Retina (tissue), 1 donor: ENCODE results near the gene HACD3.
"Not testable (repeated sequence)": the region's sequence is repeated elsewhere in the genome, so short reads cannot be mapped to it uniquely, and the experiment has no call there.

ENCODE experiments used
- DNase-seq: peaks from one replicate; pipeline ENCODE4 v3.0.0-alpha.2; 2016

HACD3 gene

DNA sequence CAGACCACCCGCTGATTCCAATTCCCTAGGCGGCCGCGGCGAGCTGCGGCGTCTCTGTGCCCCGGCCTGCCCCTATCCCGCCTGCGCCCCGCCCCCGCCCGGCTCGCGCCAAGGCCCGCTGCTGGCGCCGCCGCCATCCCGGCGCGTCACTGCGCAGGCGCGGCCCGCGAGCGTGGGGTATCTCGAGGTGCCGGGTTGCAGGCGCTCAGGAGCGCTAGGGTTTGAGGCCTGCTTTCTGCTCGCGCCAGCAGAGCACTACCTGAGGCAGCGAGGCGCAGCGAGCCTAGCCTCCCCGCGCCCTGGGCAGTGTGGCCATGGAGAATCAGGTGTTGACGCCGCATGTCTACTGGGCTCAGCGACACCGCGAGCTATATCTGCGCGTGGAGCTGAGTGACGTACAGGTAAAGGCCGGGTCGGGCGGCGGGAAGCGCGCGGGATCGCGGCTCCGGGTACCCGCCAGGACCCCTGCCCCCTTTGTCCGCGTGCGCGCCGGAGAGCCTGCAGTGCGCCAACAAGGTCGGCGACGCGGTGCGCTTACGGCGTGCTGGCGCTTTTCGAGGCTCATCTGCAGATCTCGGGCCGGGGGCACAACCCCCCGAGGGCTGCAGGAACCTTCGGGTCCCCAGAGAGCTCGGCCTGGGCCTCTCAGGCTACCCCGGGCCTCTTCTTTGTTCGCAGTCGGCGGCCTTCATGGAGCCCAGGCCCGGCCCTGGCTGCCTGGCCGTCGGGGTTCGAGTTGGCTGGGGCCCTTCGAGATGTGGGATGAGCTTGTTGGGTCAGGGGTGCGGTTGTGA lies at the start of gene HACD3:
Gene HACD3, plus strand, starts transcription at position 146 of the 794 bp plus-strand sequence. Its CDS starts 169 bp downstream, at position 315.
- DNase-seq = peak; percentile 94

DNA sequence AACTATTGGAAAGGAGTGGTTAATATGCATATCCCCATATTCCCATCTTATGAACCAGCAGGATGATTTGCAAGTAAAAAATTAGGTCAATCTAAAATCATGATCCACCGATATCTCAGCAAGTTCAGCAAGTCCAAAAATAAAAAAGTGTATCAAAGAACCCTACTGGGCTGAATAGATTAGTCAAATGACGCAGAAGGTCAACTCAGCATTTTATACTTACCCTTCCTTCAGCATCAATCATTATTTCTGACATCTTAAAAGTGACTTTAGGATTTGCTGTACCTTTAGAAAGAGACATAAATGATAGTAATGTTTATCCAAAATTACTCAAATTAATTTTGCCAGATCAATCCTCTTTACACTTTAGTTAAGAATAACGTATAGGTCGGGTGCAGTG lies 45.4 kb upstream of the HACD3 start:
- DNase-seq = no peak

- no peak for DNase-seq
Observed at GRCh38 chr15:65494076-65494475, 36.2 kb upstream of the HACD3 start.

- no peak for DNase-seq
Observed at GRCh38 chr15:65509321-65509720, 20.9 kb upstream of the HACD3 start.

- DNase-seq = no peak
Observed at GRCh38 chr15:65512189-65512588, 18.1 kb upstream of the HACD3 start.

GRCh38 chr15:65512807-65513416 lies 17.4 kb upstream of the HACD3 start:
- DNase-seq = no peak

DNA sequence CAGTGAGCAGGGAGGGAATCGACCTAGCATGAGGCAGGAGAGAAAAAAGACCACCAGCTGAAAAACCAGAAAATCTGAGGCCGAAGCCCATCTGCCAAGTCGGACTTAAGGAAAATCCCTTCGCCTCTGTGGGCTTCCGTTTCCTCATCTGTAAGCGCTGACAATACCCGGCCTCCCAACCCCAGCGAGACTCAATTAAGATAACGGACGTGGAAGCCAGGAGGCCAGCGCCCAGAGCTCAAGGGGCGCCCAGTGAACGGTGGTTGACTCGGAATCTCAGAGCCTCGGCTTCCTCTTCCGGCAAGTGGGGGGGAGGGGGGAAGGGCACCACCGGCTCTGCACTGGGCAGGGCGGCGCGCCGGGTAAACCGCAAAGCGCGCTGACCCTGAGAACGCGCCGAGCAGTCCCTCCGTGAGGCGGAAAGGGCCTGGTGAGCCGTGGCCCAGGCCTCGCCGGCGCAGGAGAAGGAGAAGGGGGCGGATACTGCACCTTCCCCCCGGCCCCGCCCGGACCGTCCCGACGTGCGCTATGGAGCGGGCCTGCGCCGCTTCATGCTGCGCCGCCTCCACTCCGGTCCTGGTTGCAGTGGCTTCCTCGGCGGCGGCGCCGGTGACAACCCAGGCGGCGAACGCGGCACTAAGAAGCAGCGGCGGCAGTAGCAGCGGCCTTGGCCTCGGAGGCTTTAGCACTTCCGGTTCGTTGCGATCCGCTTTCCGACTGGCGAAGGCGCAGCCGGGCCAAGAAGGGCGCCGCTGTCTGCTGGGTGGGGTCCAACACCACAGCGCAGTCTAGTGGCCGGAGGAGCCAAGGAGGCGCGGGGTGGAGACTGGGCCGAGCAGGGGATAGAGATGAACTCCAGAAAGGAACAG lies 13.0 kb upstream of the HACD3 start, which contains the start of gene DPP8:
Gene DPP8, minus strand, starts transcription at position 693 of the 869 bp plus-strand sequence. CDS start 5,136 bp downstream, outside the sequence.
- DNase-seq = peak; percentile 97

- no peak for DNase-seq
Observed at GRCh38 chr15:65517866-65518207, 12.4 kb upstream of the HACD3 start.

DNA sequence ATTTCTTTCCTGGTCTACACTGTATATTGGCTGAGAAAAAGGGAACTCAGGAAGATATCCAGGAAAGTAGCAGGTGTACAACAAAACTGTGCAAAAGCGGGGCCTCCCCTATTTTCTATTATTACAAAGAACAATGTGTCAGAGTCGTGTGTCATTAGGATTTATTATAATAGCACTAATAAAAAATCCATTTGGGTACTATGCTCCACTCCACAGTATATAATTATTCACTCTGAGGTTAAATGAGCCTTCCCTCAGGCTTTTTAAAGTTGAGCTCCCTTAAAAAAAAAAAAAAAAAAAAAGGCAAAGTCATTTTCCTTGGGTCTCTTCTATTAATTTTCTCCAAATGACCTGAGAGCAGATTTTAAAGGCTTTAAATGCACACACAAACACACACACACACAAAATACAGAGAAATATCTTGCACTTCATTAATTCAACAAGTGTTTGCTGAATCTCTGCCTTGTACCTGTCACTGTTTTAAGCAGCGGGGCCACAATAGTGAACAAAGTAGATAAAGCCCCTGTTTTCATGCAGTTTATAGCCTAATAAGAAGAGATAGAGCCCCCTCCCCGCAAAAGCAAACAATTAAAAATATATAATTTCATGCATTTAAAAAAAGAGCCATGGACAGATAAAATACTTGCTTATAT lies 11.5 kb upstream of the HACD3 start:
- no peak for DNase-seq

DNA sequence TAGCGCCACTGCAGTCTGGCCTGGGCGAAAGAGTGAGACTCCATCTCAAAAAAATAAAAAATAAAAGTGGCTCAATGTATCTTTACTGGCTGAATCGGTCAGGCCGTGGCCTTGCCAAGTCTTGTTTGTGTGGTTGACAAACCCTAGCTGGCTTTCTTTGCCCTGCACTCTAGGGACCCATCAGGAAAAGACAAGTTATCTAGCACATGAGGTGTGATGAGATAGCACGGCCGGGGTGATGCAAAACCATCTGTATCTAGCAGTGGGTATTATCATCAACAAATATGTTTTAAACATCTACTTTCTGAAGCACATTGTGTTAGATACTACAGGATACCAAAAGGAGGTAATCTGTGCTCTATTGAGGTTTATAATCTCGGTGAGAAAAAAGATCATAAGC lies 8.9 kb upstream of the HACD3 start:
- no peak for DNase-seq

GRCh38 chr15:65524226-65524625 lies 6.0 kb upstream of the HACD3 start:
- DNase-seq = no peak

DNA sequence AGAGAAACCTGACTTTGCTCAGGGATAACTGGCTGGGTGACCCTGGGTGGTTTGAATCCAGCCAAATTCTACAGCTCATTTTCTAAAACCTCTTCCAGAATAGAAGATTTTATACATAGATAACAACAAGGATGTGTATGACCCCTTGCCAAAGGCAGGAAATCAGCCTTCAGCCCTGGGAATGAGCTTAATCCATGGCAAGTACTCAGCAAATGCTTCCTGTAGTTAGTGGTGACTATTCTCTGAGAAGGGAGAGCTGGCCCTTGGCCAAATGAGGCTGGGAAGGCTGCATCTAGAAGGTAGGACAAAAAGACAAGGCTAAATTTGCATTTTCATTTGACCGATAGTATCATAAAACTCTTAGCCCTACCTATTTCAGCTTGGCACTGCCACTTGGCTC lies 4.6 kb upstream of the HACD3 start:
- DNase-seq = no peak

- DNase-seq = no peak
Observed at GRCh38 chr15:65528461-65529060, 1.7 kb upstream of the HACD3 start.

DNA sequence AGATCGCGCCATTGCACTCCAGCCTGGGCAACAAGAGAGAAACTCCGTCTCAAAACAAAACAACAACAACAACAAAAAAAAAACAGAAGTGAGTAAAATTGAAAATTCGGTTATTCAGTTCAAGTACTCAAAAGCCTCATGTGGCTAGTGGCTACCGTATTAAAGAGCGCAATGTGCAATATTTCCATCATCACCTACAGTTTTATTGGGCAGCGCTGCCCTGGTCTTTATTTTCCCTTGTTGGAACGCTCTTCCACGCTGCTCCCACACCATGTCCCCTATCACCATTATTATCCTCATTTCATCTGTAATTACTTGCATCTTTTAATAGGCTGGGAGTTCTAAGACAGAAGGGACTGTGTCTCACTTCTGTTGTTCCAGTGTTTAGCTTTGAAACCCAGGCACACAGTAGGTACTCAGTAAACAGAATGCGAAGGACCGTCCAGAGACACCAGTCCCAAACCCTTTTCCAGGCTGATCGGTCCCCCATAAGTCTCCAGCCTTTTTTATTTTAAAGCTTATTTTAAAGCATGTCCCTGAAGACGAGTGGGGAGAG lies 423 bp upstream of the HACD3 start:
- no peak for DNase-seq

- DNase-seq = no peak
Observed at GRCh38 chr15:65532738-65533051, 2.4 kb downstream of the HACD3 start.

DNA sequence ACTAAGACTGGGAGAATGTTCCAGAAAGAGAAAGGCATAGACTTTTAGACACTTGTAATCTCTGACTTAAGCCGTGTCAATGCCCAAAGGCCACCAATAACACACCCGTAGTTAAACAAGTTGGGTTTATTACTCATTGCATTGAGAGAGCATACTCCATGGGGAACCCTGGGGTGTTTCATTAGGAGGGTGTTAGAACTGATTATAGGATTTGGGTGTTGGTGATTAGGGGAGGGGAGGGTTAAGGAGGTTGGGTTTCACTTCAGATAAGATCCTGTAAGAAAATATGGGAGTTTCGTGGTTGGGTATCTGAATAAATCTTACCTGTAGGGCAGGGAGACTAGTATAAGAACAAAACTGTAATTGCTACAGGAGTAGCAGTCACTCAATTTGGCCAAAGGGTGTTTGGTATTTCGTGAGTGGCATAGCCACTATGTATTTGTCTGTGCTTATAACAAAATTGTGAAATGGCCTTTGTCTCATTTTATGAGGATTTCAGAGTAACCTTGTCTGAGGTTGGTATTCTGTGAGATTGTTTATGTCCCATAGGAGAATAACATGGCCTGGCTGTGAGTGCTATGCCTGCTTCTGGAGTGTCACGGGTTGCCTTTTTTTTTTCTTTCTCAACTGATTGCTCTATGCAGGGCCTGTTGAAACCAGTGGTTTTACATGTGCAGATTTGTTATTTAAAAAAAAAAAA lies 2.9 kb downstream of the HACD3 start:
- DNase-seq = no peak

- no peak for DNase-seq
Observed at GRCh38 chr15:65535192-65535591, 4.9 kb downstream of the HACD3 start.

DNA sequence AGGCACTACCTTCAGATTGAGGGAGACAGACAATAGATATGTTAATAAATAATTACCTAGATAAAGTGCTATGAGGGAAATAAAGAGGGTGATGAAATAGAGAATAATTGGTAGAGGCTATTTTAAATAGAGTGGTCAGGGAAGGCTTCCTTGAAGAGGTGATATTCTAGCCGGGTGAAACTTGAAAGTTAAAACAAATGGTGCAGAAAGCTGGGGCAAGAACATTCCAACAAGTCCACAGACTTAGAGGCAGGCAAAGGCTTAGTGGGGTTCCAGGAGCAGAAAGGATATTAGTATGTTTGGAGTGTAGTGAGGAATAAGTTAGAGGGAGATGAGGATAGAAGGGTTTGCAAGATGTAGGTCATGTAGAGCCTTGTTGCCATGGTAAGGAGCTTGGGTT lies 10.1 kb downstream of the HACD3 start:
- no peak for DNase-seq

- DNase-seq = no peak
Observed at GRCh38 chr15:65541231-65541820, 11.1 kb downstream of the HACD3 start.

GRCh38 chr15:65547841-65548240 lies 17.6 kb downstream of the HACD3 start:
- no peak for DNase-seq

DNA sequence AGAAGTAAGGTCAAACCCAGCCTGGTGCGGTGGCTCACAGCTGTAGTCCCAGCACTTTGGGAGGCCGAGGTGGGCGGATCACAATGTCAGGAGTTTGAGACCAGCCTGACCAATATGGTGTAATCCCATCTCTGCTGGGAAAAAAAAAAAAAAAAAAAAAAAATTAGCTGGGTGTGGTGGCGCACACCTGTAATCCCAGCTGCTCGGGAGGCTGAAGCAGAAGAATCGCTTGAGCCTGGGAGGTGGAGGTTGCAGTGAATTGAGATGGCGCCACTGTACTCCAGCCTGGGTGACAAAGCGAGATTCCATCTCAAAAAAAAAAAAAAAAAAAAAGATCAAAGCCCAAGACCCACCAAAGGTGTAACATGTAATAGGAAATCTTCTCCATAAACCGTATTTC lies 19.0 kb downstream of the HACD3 start:
- DNase-seq = not testable (repeated sequence)
